Measurements from ENCODE around the gene SRSF3.
"Not testable (repeated sequence)": the region's sequence is repeated elsewhere in the genome, so short reads cannot be mapped to it uniquely, and the experiment has no call there.

The SRSF3 gene

GRCh38 chr6:36608788-36609563 is 14.8 kb downstream of the SRSF3 start:
- no peak overlapping the region for H3K4me3 ChIP-seq (ENCODE audit: low read depth in 1 of 2, low read length in 2 of 2)
- H3K36me3 ChIP-seq (ENCODE audit: insufficient read depth, low read length) = peaks cover 73% of the 10 kb centered on the region
- no peaks in the 10 kb centered on the region for H3K27me3 ChIP-seq (ENCODE audit: control insufficient read depth in 1 of 2, insufficient read depth in 2 of 2, low read length in 2 of 2)
- H3K9ac ChIP-seq (ENCODE audit: low read length) = no peak overlapping the region
- H3K4me1 ChIP-seq (ENCODE audit: insufficient read depth, low read length) = peaks cover 40% of the 10 kb centered on the region
- no peaks in the 10 kb centered on the region for H3K9me3 ChIP-seq (ENCODE audit: low read length)
- no peak overlapping the region for H3K27ac ChIP-seq (ENCODE audit: low read depth, low read length)

- Histone ChIP-seq H3K27me3 (ENCODE audit: control insufficient read depth in 1 of 2, insufficient read depth in 2 of 2, low read length in 2 of 2) (no peaks in the 10 kb centered on the region), H3K36me3 (ENCODE audit: insufficient read depth, low read length) (peaks cover 67% of the 10 kb centered on the region), H3K27ac (ENCODE audit: low read depth, low read length) (peak overlapping the region; percentile 38), H3K9ac (ENCODE audit: low read length) (no peak overlapping the region), H3K4me3 (ENCODE audit: low read depth in 1 of 2, low read length in 2 of 2) (no peak overlapping the region), H3K4me1 (ENCODE audit: insufficient read depth, low read length) (peaks cover 34% of the 10 kb centered on the region), H3K9me3 (ENCODE audit: low read length) (no peaks in the 10 kb centered on the region)
Measured at GRCh38 chr6:36609582-36609981, 15.4 kb downstream of the SRSF3 start.

GRCh38 chr6:36610041-36610955 is 16.1 kb downstream of the SRSF3 start:
- no peaks in the 10 kb centered on the region for H3K27me3 ChIP-seq (ENCODE audit: control insufficient read depth in 1 of 2, insufficient read depth in 2 of 2, low read length in 2 of 2)
- H3K27ac ChIP-seq (ENCODE audit: low read depth, low read length) = no peak overlapping the region
- peaks cover 29% of the 10 kb centered on the region for H3K4me1 ChIP-seq (ENCODE audit: insufficient read depth, low read length)
- H3K4me3 ChIP-seq (ENCODE audit: low read depth in 1 of 2, low read length in 2 of 2) = no peak overlapping the region
- peaks cover 60% of the 10 kb centered on the region for H3K36me3 ChIP-seq (ENCODE audit: insufficient read depth, low read length)
- H3K9ac ChIP-seq (ENCODE audit: low read length) = no peak overlapping the region
- H3K9me3 ChIP-seq (ENCODE audit: low read length) = no peaks in the 10 kb centered on the region

GRCh38 chr6:36610956-36611336 is 16.8 kb downstream of the SRSF3 start:
- no peak overlapping the region for H3K4me3 ChIP-seq (ENCODE audit: low read depth in 1 of 2, low read length in 2 of 2)
- H3K36me3 ChIP-seq (ENCODE audit: insufficient read depth, low read length) = peaks cover 54% of the 10 kb centered on the region
- peaks cover 26% of the 10 kb centered on the region for H3K4me1 ChIP-seq (ENCODE audit: insufficient read depth, low read length)
- no peaks in the 10 kb centered on the region for H3K27me3 ChIP-seq (ENCODE audit: control insufficient read depth in 1 of 2, insufficient read depth in 2 of 2, low read length in 2 of 2)
- no peak overlapping the region for H3K27ac ChIP-seq (ENCODE audit: low read depth, low read length)
- H3K9me3 ChIP-seq (ENCODE audit: low read length) = no peaks in the 10 kb centered on the region
- H3K9ac ChIP-seq (ENCODE audit: low read length) = no peak overlapping the region

- not testable (repeated sequence) for H3K4me3 ChIP-seq (ENCODE audit: low read depth in 1 of 2, low read length in 2 of 2); H3K9ac ChIP-seq (ENCODE audit: low read length); H3K27me3 ChIP-seq (ENCODE audit: control insufficient read depth in 1 of 2, insufficient read depth in 2 of 2, low read length in 2 of 2); H3K9me3 ChIP-seq (ENCODE audit: low read length); H3K27ac ChIP-seq (ENCODE audit: low read depth, low read length)
- Histone ChIP-seq H3K36me3 (ENCODE audit: insufficient read depth, low read length) (peaks cover 49% of the 10 kb centered on the region), H3K4me1 (ENCODE audit: insufficient read depth, low read length) (peaks cover 21% of the 10 kb centered on the region)
Measured at GRCh38 chr6:36611679-36612078, 17.5 kb downstream of the SRSF3 start.

- H3K27me3 ChIP-seq (ENCODE audit: control insufficient read depth in 1 of 2, insufficient read depth in 2 of 2, low read length in 2 of 2) = no peaks in the 10 kb centered on the region
- peaks cover 20% of the 10 kb centered on the region for H3K4me1 ChIP-seq (ENCODE audit: insufficient read depth, low read length)
- no peak overlapping the region for H3K9ac ChIP-seq (ENCODE audit: low read length)
- peaks cover 44% of the 10 kb centered on the region for H3K36me3 ChIP-seq (ENCODE audit: insufficient read depth, low read length)
- no peaks in the 10 kb centered on the region for H3K9me3 ChIP-seq (ENCODE audit: low read length)
- H3K4me3 ChIP-seq (ENCODE audit: low read depth in 1 of 2, low read length in 2 of 2) = no peak overlapping the region
- H3K27ac ChIP-seq (ENCODE audit: low read depth, low read length) = no peak overlapping the region
Measured at GRCh38 chr6:36612101-36612625, 18.0 kb downstream of the SRSF3 start.

- Histone ChIP-seq H3K36me3 (ENCODE audit: insufficient read depth, low read length) (peaks cover 34% of the 10 kb centered on the region), H3K27me3 (ENCODE audit: control insufficient read depth in 1 of 2, insufficient read depth in 2 of 2, low read length in 2 of 2) (no peaks in the 10 kb centered on the region), H3K4me1 (ENCODE audit: insufficient read depth, low read length) (peaks cover 16% of the 10 kb centered on the region), H3K9me3 (ENCODE audit: low read length) (no peaks in the 10 kb centered on the region), H3K9ac (ENCODE audit: low read length) (no peak overlapping the region), H3K4me3 (ENCODE audit: low read depth in 1 of 2, low read length in 2 of 2) (no peak overlapping the region), H3K27ac (ENCODE audit: low read depth, low read length) (no peak overlapping the region)
Measured at GRCh38 chr6:36613200-36613995, 19.2 kb downstream of the SRSF3 start.

GRCh38 chr6:36615018-36615761 is 21.0 kb downstream of the SRSF3 start:
- H3K36me3 ChIP-seq (ENCODE audit: insufficient read depth, low read length) = peaks cover 18% of the 10 kb centered on the region
- H3K9ac ChIP-seq (ENCODE audit: low read length) = no peak overlapping the region
- H3K4me1 ChIP-seq (ENCODE audit: insufficient read depth, low read length) = peaks cover 13% of the 10 kb centered on the region
- no peaks in the 10 kb centered on the region for H3K9me3 ChIP-seq (ENCODE audit: low read length)
- H3K27ac ChIP-seq (ENCODE audit: low read depth, low read length) = no peak overlapping the region
- H3K4me3 ChIP-seq (ENCODE audit: low read depth in 1 of 2, low read length in 2 of 2) = no peak overlapping the region
- no peaks in the 10 kb centered on the region for H3K27me3 ChIP-seq (ENCODE audit: control insufficient read depth in 1 of 2, insufficient read depth in 2 of 2, low read length in 2 of 2)

- H3K9me3 ChIP-seq (ENCODE audit: low read length) = no peaks in the 10 kb centered on the region
- no peak overlapping the region for H3K9ac ChIP-seq (ENCODE audit: low read length)
- no peaks in the 10 kb centered on the region for H3K27me3 ChIP-seq (ENCODE audit: control insufficient read depth in 1 of 2, insufficient read depth in 2 of 2, low read length in 2 of 2)
- peaks cover 10% of the 10 kb centered on the region for H3K36me3 ChIP-seq (ENCODE audit: insufficient read depth, low read length)
- H3K27ac ChIP-seq (ENCODE audit: low read depth, low read length) = no peak overlapping the region
- H3K4me1 ChIP-seq (ENCODE audit: insufficient read depth, low read length) = peaks cover 13% of the 10 kb centered on the region
- H3K4me3 ChIP-seq (ENCODE audit: low read depth in 1 of 2, low read length in 2 of 2) = no peak overlapping the region
Measured at GRCh38 chr6:36616893-36617521, 22.8 kb downstream of the SRSF3 start.

Data from muscle layer of colon (tissue), 2 donors.